Effector memory CD4-positive, alpha-beta T cell (primary cell): Measurements from ENCODE around the gene ATP6V1G2.

Source experiments
- DNase-seq, 3 donors: peaks; one replicate each; pipeline ENCODE4 v3.0.0-alpha.2; 2020
- H3K27ac ChIP-seq: 2 replicates; pipeline ENCODE4 v1.7.0; 2013; ENCODE audit warnings: mild to moderate bottlenecking, low read length, moderate library complexity; ENCODE audit not compliant: insufficient read depth, poor library complexity, severe bottlenecking
- H3K27me3 ChIP-seq: replicated peaks from 2 replicates; pipeline ENCODE4 v1.7.0; 2013; ENCODE audit warnings: mild to moderate bottlenecking, low read length; ENCODE audit not compliant: insufficient read depth, control insufficient read depth, poor library complexity, severe bottlenecking
- H3K36me3 ChIP-seq: 2 replicates; pipeline ENCODE4 v1.7.0; 2013; ENCODE audit warnings: mild to moderate bottlenecking, low read length, moderate library complexity; ENCODE audit not compliant: control insufficient read depth, insufficient read depth
- H3K4me1 ChIP-seq: 2 replicates; pipeline ENCODE4 v1.7.0; 2013; ENCODE audit warnings: low read length, mild to moderate bottlenecking; ENCODE audit not compliant: control insufficient read depth, insufficient read depth, poor library complexity, severe bottlenecking
- H3K4me3 ChIP-seq: 2 replicates; pipeline ENCODE4 v1.7.0; 2013; ENCODE audit warnings: low read length, low read depth, mild to moderate bottlenecking; ENCODE audit not compliant: insufficient read depth, poor library complexity, severe bottlenecking
- H3K9me3 ChIP-seq: 2 replicates; pipeline ENCODE4 v1.7.0; 2013; ENCODE audit warnings: mild to moderate bottlenecking, low read length, moderate library complexity; ENCODE audit not compliant: control insufficient read depth

Gene ATP6V1G2

DNA sequence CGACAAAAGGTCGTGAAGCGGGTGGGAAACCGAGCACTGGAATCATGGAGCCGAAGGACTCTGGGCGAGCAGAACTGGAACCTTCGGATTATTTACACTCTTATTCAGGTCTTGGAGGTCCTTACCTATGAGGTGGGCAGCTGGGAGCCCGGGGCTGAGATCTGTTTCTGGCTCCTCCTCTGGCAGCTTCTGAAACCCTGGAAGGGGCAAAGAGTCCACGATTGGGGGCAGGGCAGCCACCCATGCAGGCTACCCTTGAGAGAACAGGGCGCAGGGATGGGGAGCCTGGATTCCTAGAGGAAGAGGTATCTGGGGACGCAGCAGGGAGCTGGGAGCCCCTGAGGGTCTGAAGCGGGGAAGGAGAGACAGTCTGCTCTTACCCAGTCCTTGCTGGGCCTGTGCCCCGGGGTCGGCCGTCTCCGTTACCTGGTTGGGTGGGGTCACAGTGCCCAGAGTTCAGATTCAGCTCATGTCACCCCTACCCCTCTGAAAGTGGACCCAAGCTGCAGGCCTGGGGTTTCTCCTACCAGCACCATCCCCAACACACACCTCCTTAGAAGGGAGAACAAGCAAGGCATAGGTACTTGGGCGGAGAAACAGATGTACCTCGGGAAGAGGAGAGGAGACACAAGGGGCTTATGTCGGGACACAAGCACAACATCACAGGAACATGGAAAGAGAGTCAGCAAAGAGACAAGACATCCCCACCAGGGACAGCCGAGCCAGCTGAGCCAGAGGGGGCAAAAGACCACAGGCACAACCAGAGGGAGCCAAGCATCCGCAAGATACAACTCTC lies 35.2 kb upstream of the ATP6V1G2 start:
- peak overlapping the region; percentile 95 for H3K27ac ChIP-seq
- no peak for DNase-seq
- no peaks in the 10 kb centered on the region for H3K27me3 ChIP-seq
- peak overlapping the region; percentile 91 for H3K4me3 ChIP-seq
- H3K4me1 ChIP-seq, result peaks cover 76% of the 10 kb centered on the region
- H3K36me3 ChIP-seq, result peaks cover 9% of the 10 kb centered on the region
- no peaks in the 10 kb centered on the region for H3K9me3 ChIP-seq

DNA sequence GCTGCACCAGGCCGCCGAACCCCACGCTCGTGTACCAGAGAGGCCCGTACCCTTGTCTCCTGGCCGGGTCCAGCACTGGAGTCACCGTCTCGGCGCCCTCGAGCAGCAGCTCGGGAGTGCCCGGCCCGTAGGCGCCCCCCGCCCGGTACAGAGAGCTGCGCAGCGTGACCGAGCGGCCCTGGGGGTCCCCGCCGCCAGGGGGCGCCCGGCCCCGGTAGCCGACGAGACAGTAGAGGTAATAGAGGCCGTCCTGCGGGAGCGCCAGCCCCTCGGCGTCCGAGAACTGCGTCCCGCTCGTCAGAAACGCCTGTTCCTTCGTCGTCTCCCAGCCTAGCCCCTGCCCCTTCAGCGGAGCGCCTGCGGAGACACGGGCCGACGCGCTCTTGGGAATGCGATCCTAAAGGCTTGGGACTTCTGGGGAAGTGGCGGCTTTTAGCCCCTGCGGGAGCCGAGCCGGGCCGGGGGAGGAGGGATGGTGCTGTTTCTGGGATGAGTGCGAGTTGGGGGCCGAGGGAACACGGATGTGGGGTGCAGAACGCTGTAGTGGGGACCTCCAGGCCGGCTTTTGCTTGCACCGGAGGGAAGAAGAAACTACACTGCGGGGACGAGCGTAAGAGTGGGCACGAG lies 34.5 kb upstream of the ATP6V1G2 start:
- peak; percentile 74 to 83 (median 75) for DNase-seq
- peaks cover 9% of the 10 kb centered on the region for H3K36me3 ChIP-seq
- H3K4me3 ChIP-seq, result peak overlapping the region; percentile 91
- no peaks in the 10 kb centered on the region for H3K9me3 ChIP-seq
- no peaks in the 10 kb centered on the region for H3K27me3 ChIP-seq
- peak overlapping the region; percentile 95 for H3K27ac ChIP-seq
- H3K4me1 ChIP-seq, result peaks cover 70% of the 10 kb centered on the region

GRCh38 chr6:31580438-31580740 lies 34.0 kb upstream of the ATP6V1G2 start:
- Histone ChIP-seq H3K27me3 (no peaks in the 10 kb centered on the region), H3K4me1 (peaks cover 64% of the 10 kb centered on the region), H3K4me3 (peak overlapping the region; percentile 91), H3K36me3 (peaks cover 9% of the 10 kb centered on the region), H3K27ac (peak overlapping the region; percentile 95), H3K9me3 (no peaks in the 10 kb centered on the region)
- no peak for DNase-seq

DNA sequence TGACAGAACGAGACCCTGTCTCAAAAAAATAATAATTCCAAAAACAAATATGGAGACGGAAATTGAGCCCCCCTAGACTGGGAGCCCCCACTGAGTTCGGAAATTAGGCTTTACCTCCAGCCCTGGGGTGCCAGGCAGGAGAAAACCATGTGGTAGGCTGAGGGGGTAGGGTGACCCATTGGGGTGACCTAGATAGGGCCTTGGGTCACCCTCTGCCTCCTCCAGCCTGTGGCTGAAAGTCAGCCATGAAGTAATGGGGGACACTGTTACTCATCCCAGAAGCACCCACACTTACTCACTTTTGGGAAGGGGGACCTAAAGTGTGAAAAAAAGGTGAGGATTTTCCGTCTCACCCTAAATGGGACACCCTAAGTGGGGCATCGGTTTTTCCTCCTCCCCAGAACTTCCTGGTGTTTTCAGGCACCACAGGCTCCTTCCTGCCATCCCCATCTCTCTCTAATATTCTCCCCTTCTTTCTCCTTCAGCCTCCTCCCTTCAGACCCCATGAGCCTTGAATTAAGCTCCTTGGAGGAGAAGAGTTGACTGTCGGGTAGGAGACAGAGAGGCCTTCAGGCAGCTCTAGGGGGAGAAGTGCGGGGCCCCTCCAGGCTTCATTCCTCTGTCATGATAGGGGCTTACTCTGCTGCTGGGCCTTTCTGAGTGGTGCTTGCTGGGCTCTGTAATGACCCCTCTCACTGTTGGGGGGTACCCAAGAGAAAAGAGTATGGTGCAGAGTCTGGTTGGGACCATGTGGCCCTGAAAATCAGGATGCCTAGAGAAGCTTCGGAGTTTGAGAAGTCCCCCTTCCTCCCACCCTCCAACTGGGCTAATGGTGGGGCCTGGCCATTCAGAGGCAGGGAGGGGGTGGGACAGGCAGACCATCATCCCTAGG lies 33.4 kb upstream of the ATP6V1G2 start:
- Histone ChIP-seq H3K27me3 (no peaks in the 10 kb centered on the region), H3K9me3 (no peaks in the 10 kb centered on the region), H3K4me1 (peaks cover 64% of the 10 kb centered on the region), H3K4me3 (peak overlapping the region; percentile 91), H3K27ac (peak overlapping the region; percentile 95), H3K36me3 (peaks cover 9% of the 10 kb centered on the region)
- DNase-seq, result peak in 1 of 3 donors; percentile 50

- no peaks in the 10 kb centered on the region for H3K27me3 ChIP-seq
- peaks cover 64% of the 10 kb centered on the region for H3K4me1 ChIP-seq
- no peaks in the 10 kb centered on the region for H3K9me3 ChIP-seq
- H3K36me3 ChIP-seq, result peaks cover 9% of the 10 kb centered on the region
- peak overlapping the region; percentile 95 for H3K27ac ChIP-seq
- peak overlapping the region; percentile 91 for H3K4me3 ChIP-seq
- no peak for DNase-seq
These were observed 32.7 kb upstream of the ATP6V1G2 start for GRCh38 chr6:31579119-31579505.

DNA sequence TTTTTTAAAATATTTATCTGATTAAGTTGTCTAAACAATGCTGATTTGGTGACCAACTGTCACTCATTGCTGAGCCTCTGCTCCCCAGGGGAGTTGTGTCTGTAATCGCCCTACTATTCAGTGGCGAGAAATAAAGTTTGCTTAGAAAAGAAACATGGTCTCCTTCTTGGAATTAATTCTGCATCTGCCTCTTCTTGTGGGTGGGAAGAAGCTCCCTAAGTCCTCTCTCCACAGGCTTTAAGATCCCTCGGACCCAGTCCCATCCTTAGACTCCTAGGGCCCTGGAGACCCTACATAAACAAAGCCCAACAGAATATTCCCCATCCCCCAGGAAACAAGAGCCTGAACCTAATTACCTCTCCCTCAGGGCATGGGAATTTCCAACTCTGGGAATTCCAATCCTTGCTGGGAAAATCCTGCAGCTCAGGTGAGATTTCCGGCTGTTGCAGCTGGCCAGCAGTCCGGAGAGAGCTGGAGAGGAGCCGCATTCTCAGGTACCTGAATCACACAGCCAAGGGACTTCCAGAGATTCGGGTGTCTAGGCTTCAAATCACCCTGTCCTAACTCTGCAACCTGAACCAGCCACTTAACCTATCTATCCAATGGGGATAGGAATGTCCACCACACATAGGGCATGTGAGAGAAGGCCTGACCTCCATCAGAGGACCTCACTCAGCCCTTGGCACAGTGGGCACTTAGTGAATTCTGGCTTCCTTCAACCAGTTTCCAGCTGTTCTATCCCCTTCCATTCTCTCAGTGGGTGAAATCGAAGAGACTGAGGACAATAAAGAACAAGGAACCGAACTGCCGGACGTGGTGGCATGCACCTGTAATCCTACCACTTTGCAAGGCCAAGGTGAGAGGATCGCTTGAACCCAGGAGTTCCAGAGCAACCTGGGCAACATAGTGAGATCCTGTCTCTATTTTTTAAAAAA lies 32.0 kb upstream of the ATP6V1G2 start:
- peaks cover 9% of the 10 kb centered on the region for H3K36me3 ChIP-seq
- H3K9me3 ChIP-seq, result no peaks in the 10 kb centered on the region
- peaks cover 64% of the 10 kb centered on the region for H3K4me1 ChIP-seq
- peak overlapping the region; percentile 91 for H3K4me3 ChIP-seq
- no peak for DNase-seq
- no peaks in the 10 kb centered on the region for H3K27me3 ChIP-seq
- H3K27ac ChIP-seq, result peak overlapping the region; percentile 95

GRCh38 chr6:31577579-31577966 lies 31.2 kb upstream of the ATP6V1G2 start:
- DNase-seq, result no peak
- peaks cover 64% of the 10 kb centered on the region for H3K4me1 ChIP-seq
- H3K4me3 ChIP-seq, result peak overlapping the region; percentile 91
- H3K27ac ChIP-seq, result peak overlapping the region; percentile 95
- no peaks in the 10 kb centered on the region for H3K27me3 ChIP-seq
- H3K36me3 ChIP-seq, result peaks cover 9% of the 10 kb centered on the region
- no peaks in the 10 kb centered on the region for H3K9me3 ChIP-seq

DNA sequence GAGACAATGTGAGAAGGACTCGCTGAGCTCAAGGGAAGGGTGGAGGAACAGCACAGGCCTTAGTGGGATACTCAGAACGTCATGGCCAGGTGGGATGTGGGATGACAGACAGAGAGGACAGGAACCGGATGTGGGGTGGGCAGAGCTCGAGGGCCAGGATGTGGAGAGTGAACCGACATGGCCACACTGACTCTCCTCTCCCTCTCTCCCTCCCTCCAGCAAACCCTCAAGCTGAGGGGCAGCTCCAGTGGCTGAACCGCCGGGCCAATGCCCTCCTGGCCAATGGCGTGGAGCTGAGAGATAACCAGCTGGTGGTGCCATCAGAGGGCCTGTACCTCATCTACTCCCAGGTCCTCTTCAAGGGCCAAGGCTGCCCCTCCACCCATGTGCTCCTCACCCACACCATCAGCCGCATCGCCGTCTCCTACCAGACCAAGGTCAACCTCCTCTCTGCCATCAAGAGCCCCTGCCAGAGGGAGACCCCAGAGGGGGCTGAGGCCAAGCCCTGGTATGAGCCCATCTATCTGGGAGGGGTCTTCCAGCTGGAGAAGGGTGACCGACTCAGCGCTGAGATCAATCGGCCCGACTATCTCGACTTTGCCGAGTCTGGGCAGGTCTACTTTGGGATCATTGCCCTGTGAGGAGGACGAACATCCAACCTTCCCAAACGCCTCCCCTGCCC lies 30.6 kb upstream of the ATP6V1G2 start:
- Histone ChIP-seq H3K4me1 (peaks cover 67% of the 10 kb centered on the region), H3K27ac (peak overlapping the region; percentile 95), H3K27me3 (no peaks in the 10 kb centered on the region), H3K36me3 (peaks cover 9% of the 10 kb centered on the region), H3K4me3 (peak overlapping the region; percentile 91), H3K9me3 (no peaks in the 10 kb centered on the region)
- peak in 1 of 3 donors; percentile 52 for DNase-seq
